Glutamatergic neuron (in vitro differentiated cells): Measurements from ENCODE around the gene TMEM30B. TPM values are rescaled to one million over a fixed set of nuclear protein-coding genes. Genes with fewer than 3 reads are reported as not detected.

Experiments used
- DNase-seq: peaks from one replicate; pipeline ENCODE4 v3.0.0; 2022
- H3K27ac Mint-ChIP-seq: one replicate; pipeline ENCODE4 v1.8.0; 2020; ENCODE audit warnings: mild to moderate bottlenecking, mixed read lengths, inconsistent platforms; ENCODE audit not compliant: unreplicated experiment
- H3K27me3 Mint-ChIP-seq: one replicate; pipeline ENCODE4 v1.8.0; 2020; ENCODE audit warnings: mild to moderate bottlenecking, moderate library complexity, mixed read lengths, inconsistent platforms; ENCODE audit not compliant: unreplicated experiment
- H3K36me3 Mint-ChIP-seq: one replicate; pipeline ENCODE4 v1.8.0; 2020; ENCODE audit warnings: mild to moderate bottlenecking, mixed read lengths, inconsistent platforms; ENCODE audit not compliant: unreplicated experiment
- H3K4me1 Mint-ChIP-seq: one replicate; pipeline ENCODE4 v1.8.0; 2020; ENCODE audit warnings: mild to moderate bottlenecking, low read depth, mixed read lengths, inconsistent platforms; ENCODE audit not compliant: unreplicated experiment
- H3K4me3 Mint-ChIP-seq: one replicate; pipeline ENCODE4 v1.8.0; 2020; ENCODE audit warnings: mild to moderate bottlenecking, mixed read lengths, inconsistent platforms; ENCODE audit not compliant: unreplicated experiment
- H3K9me3 Mint-ChIP-seq: one replicate; pipeline ENCODE4 v1.8.0; 2020; ENCODE audit warnings: mild to moderate bottlenecking, moderate library complexity, mixed read lengths, inconsistent platforms; ENCODE audit not compliant: unreplicated experiment
- CTCF ChIP-seq: fragments of 200-600 bp; sonication (generic); IDR thresholded peaks from one replicate; pipeline ENCODE4 v1.5.0; 2021; ENCODE audit not compliant: partially characterized antibody, unreplicated experiment
- long read RNA-seq: library from polyadenylated mRNA; unstranded; transcript quantifications from one replicate; pipeline ENCODE4 v2.0.0, GENCODE V29; 2020; ENCODE audit not compliant: unreplicated experiment
- total RNA-seq: library from RNA; stranded (reverse); fragmentation: NEBNext Ultra II Directional; extraction: Animal tissue kit (Norgen Biotek cat#: 25700); gene quantifications from one replicate; pipeline ENCODE4 v1.2.1, GENCODE V29; 2021; ENCODE audit not compliant: unreplicated experiment

TMEM30B gene, protein sequence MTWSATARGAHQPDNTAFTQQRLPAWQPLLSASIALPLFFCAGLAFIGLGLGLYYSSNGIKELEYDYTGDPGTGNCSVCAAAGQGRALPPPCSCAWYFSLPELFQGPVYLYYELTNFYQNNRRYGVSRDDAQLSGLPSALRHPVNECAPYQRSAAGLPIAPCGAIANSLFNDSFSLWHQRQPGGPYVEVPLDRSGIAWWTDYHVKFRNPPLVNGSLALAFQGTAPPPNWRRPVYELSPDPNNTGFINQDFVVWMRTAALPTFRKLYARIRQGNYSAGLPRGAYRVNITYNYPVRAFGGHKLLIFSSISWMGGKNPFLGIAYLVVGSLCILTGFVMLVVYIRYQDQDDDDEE
- not detected for total RNA-seq
- long read RNA-seq, result 0 reads

GRCh38 chr14:61281186-61281947 is at the start of gene TMEM30B:
TMEM30B (minus strand) TSS chr14:61281338; CDS start chr14:61281147, 191 bp downstream.
- Mint-ChIP-seq H3K27me3 (peaks cover 15% of the 10 kb centered on the region), H3K4me3 (peak within 1 kb of the TSS; percentile 81), H3K9me3 (no peaks in the 10 kb centered on the region), H3K36me3 (no peaks in the 10 kb centered on the region), H3K27ac (no peak within 1 kb of the TSS), H3K4me1 (no peaks in the 10 kb centered on the region)
- DNase-seq, result no peak
- no peak for TF ChIP-seq CTCF

DNA sequence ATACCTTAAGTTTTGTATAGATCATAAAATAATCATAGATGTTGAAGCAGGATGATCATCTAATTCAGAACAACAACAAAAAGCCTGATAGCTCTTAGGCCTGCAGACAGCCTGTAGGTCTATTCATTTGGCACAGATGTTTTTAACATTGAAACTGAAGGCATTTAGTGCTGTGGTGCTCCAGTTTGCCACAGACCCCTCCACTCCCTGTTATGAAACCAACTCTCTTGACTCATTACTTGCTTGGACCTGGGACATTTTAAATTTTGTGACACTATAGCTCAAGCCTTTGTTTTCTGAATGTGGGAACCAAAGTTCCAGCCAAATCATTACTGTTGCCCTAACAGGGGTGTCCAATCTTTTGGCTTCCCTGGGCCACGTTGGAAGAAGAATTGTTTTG is 49.4 kb upstream of the TMEM30B start:
- Mint-ChIP-seq H3K9me3 (no peaks in the 10 kb centered on the region), H3K27ac (no peak overlapping the region), H3K4me1 (no peaks in the 10 kb centered on the region), H3K36me3 (no peaks in the 10 kb centered on the region), H3K27me3 (peaks cover 2% of the 10 kb centered on the region), H3K4me3 (no peak overlapping the region)
- no peak for DNase-seq
- TF ChIP-seq CTCF, result no peak

- no peak for TF ChIP-seq CTCF
- Mint-ChIP-seq H3K27ac (no peak overlapping the region), H3K36me3 (no peaks in the 10 kb centered on the region), H3K9me3 (no peaks in the 10 kb centered on the region), H3K4me3 (no peak overlapping the region), H3K4me1 (no peaks in the 10 kb centered on the region), H3K27me3 (peaks cover 2% of the 10 kb centered on the region)
- DNase-seq, result no peak
Measured at GRCh38 chr14:61329478-61330051, 48.4 kb upstream of the TMEM30B start.

- no peak overlapping the region for H3K27ac Mint-ChIP-seq
- TF ChIP-seq CTCF, result no peak
- no peaks in the 10 kb centered on the region for H3K9me3 Mint-ChIP-seq
- no peak for DNase-seq
- peaks cover under 1% of the 10 kb centered on the region for H3K27me3 Mint-ChIP-seq
- no peak overlapping the region for H3K4me3 Mint-ChIP-seq
- H3K4me1 Mint-ChIP-seq, result no peaks in the 10 kb centered on the region
- H3K36me3 Mint-ChIP-seq, result no peaks in the 10 kb centered on the region
Measured at GRCh38 chr14:61328626-61329262, 47.6 kb upstream of the TMEM30B start.
